GM18858 (cell line): ENCODE measurements around the gene G6PC1.
"Not testable (repeated sequence)": the region's sequence is repeated elsewhere in the genome, so short reads cannot be mapped to it uniquely, and the experiment has no call there.

ENCODE experiments used
- ATAC-seq: cut with Tn5 transposase; IDR thresholded peaks from one replicate; pipeline ENCODE4 v1.9.1; 2021; ENCODE audit not compliant: unreplicated experiment

The G6PC1 gene

GRCh38 chr17:42873315-42873714, 27.3 kb upstream of the G6PC1 start:
- no peak for ATAC-seq

GRCh38 chr17:42873932-42874695, 26.5 kb upstream of the G6PC1 start:
- not testable (repeated sequence) for ATAC-seq

GRCh38 chr17:42877037-42877436, 23.6 kb upstream of the G6PC1 start:
- no peak for ATAC-seq

GRCh38 chr17:42878123-42878880, 22.3 kb upstream of the G6PC1 start:
- ATAC-seq = no peak

GRCh38 chr17:42878924-42879595, 21.5 kb upstream of the G6PC1 start:
- ATAC-seq = no peak

- ATAC-seq = no peak
These were observed 21.0 kb upstream of the G6PC1 start for GRCh38 chr17:42879596-42879985.

GRCh38 chr17:42880776-42881310, 19.8 kb upstream of the G6PC1 start:
- ATAC-seq = no peak

GRCh38 chr17:42881706-42882105, 18.9 kb upstream of the G6PC1 start:
- not testable (repeated sequence) for ATAC-seq

- no peak for ATAC-seq
These were observed 18.4 kb upstream of the G6PC1 start for GRCh38 chr17:42882166-42882565.

GRCh38 chr17:42883802-42884558, 16.6 kb upstream of the G6PC1 start:
- no peak for ATAC-seq

- ATAC-seq = not testable (repeated sequence)
These were observed 14.8 kb upstream of the G6PC1 start for GRCh38 chr17:42885806-42886205.

GRCh38 chr17:42886283-42887176, 14.1 kb upstream of the G6PC1 start:
- no peak for ATAC-seq

- no peak for ATAC-seq
These were observed 10.8 kb upstream of the G6PC1 start for GRCh38 chr17:42889809-42890208.

- ATAC-seq = no peak
These were observed 9.0 kb upstream of the G6PC1 start for GRCh38 chr17:42891539-42892152.

- ATAC-seq = no peak
These were observed 7.2 kb upstream of the G6PC1 start for GRCh38 chr17:42893359-42893758.

GRCh38 chr17:42894283-42895184, 6.1 kb upstream of the G6PC1 start:
- no peak for ATAC-seq

- no peak for ATAC-seq
These were observed 5.4 kb upstream of the G6PC1 start for GRCh38 chr17:42895185-42895555.

- no peak for ATAC-seq
These were observed 2.3 kb upstream of the G6PC1 start for GRCh38 chr17:42898147-42898811.
